Fibroblast of skin of left biceps (primary cell): ENCODE data around the gene ALDH5A1.
A peak's percentile ranks its signal among the peaks of the same experiment; 100 is the strongest.

Experiments
- DNase-seq, 2 experiments: peaks; one replicate each; pipeline ENCODE4 v3.0.0-alpha.2; 2013; ENCODE audit warnings: low read depth in 2 of 2

The ALDH5A1 gene

DNA sequence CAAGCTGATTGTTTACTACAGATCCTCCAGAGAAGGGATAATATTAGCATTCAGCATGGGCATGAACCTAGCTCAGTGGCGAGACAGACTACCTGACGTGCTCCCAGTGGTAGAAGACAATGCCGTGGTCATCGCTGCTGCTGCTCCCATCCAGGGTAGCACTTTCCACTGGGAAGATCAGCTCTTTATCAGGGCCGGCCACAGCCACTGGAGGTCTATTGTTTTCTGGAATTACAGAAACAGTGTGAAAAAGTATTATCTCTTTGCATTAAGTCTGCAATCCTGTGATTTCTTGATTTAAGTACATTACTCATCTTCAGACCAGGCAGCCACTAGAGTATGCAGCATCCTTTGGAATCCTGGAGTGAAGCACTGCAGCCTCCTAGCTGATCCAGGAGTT, 75.0 kb downstream of the ALDH5A1 start:
- no peak for DNase-seq

- no peak for DNase-seq
Measured at GRCh38 chr6:24571361-24571760, 76.6 kb downstream of the ALDH5A1 start.

GRCh38 chr6:24574809-24575208, 80.0 kb downstream of the ALDH5A1 start:
- DNase-seq: no peak

DNA sequence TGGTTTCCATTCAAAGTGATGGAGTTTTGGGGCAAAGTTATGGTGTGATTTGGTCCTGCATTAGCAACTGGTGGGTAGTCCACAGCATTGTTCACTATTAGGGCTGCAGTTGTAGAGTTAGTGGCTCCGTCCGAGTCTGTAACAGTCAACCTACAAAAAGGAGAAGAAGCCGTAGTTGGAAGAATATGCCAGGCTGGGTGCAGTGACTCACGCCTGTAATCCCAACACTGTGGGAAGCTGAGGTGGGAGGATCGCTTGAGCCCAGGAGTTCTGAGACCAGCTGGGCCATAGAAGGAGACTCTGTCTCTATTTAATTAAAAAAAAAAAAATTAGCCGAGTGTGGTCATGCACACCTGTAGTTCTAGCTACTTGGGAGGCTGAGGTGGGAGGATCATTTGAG, 81.7 kb downstream of the ALDH5A1 start:
- DNase-seq: no peak

- DNase-seq: peak in 1 of 2 experiments; percentile 15
Measured at GRCh38 chr6:24581084-24581669, 86.4 kb downstream of the ALDH5A1 start.

DNA sequence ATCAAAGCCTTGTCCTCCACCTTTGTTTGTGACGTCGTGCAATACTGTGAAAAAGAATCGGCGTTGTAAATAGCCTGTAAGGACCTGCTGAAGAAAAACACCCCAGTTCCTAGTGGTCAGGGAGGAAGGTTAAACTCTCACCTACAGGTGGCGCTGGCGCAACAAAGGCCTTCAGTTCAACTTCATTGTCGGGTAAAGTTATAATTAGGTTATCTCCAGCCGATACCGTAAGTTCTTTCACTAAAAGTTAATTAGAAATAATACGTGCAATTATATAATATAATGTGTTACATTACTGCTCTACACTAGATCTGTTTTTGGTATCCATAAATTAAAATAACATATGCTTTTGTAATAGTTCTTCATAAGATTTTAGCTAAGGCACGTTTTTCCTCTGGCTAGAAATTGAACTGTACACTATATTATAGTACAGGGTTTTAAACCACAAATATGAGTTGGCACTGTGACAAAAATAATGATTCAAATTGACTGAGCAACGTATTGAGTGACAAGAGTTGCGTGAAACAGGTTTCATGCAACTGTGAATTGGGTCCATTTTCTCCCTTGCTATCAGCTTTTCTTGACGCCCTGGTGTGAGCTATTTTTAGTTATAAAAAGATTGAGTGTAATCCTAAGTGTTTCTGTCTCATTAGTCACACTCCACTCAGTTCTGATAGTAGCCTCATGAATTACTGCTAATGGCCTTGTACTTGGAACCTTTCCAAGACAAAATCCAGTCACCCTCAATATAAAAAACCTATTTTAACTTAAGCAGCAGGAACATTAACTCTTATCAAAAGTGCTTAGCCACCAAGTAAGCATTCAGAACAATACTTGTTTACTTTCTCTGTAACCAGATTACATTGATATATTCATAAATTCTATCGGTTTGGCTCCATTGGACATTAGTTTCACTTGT, 89.0 kb downstream of the ALDH5A1 start:
- DNase-seq: peak in 1 of 2 experiments; percentile 4

DNA sequence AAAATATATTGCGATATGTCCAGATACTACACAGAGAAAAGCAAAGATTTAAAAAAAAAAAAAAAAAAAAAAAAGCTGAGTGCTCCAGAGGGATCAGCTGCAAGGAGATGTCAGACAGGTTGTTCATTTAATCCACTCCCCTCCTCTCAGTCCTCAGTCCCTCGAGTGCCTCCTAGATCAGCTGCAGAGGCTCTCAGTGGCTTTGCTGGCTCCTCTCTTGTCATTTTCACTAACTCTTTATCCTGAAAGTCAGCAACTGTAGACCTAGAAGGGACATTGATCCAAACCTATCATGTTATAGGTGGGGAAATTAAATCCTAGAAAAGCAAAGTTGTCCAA, 89.6 kb downstream of the ALDH5A1 start:
- DNase-seq: no peak
